Stimulated activated CD4-positive, alpha-beta T cell treated with anti-CD3 and anti-CD28 coated beads, Interleukin-1b, Interleukin-23, amount 100 ng/mL, for 1 hour (primary cell): ENCODE results near the gene HSD17B3.
"Not testable (repeated sequence)": the region's sequence is repeated elsewhere in the genome, so short reads cannot be mapped to it uniquely, and the experiment has no call there.

Experiments used
- DNase-seq, 2 donors: peaks; one replicate each; pipeline ENCODE4 v3.0.0-alpha.2; 2020; ENCODE audit warnings: low read depth in 2 of 2

HSD17B3 gene

DNA sequence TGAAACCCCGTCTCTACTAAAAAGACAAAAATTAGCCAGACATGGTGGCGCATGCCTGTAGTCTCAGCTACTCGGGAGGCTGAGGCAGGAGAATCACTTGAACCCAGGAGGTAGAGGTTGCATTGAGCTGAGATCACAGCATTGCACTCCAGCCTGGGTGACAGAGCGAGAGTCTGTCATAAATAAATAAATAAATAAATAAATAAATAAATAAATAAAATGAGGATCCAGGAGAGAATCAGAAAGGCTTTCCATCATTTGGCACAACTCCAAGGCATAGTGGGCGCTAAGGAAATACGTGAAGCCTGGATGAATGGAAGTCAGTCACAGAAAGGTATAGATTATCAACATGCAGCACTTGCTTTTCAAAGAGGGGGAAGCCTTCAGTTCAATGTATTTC, 65.6 kb downstream of the HSD17B3 start:
- not testable (repeated sequence) for DNase-seq

DNA sequence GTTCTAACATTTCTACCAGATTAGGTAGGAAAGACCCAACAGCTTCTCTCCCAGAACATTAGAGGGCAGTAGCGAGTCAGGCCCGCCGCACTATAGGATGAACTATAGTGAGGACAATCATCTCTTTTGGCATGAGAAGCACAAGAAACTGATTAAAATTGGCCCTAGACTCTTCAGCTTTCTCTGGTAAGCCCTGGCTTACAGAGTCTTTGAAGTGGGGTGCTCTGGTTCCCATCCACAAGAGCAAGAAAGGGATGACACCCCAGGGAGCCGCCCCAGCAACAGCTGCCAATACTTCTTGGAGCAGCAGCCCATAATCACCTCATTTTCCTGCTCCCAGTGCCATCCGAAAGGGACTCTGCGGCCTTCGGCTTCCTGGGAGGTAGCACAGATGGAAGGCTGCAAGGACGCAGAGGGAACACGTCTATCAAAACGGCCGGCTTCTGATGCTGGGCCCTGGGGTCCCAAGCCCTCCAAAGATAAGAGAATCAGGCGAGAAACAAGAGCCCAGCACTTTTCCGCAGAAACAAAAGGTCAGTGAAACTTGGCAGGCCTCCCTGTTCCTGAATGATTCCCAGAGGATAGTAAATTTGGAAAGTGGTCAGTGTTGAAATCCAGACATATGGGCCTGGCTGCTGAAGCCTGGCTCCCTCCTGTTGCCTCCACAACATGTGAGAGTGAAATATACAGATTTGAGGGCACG, 69.3 kb downstream of the HSD17B3 start:
- no peak for DNase-seq

- DNase-seq, result no peak
Measured at GRCh38 chr9:96232164-96232538, 69.8 kb downstream of the HSD17B3 start.

DNA sequence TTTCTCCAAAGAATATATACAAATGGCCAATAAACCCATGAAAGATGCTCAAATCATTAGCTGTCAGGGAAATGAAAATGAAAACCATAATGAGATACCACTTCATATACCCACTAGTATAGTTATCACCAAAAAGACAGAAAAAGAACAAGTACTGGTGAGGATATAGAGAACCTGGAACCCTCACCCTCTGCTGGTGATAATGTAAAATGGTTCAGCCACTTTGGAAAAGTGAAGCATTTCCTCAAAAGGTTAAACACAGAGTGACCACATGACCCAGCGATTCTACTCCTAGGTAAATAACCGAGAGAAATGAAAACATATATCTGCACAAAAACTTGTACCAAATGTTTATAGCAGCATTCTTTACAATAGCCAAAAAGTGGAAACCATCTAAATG, 72.0 kb downstream of the HSD17B3 start:
- no peak for DNase-seq

DNA sequence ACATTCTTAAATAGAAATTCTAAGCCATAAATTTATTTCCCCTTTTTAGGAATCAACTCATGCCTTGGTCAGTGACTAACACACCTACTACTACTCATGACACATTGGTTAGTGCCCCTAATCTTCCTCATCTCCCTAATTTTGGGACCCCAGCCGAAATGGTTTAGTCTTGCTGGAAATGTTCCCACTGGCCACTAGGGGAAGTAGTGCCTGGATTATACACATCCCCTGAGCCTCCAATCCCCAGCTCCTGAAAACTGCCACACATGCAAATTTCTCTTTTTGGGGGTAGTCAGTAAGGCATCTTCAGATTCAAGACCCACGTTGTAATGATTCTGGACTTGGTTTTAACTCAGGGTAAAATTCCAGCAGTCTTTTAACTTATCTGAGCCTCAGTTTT, 79.8 kb downstream of the HSD17B3 start:
- DNase-seq, result no peak

- DNase-seq, result no peak
Measured at GRCh38 chr9:96219900-96220257, 82.1 kb downstream of the HSD17B3 start.

DNA sequence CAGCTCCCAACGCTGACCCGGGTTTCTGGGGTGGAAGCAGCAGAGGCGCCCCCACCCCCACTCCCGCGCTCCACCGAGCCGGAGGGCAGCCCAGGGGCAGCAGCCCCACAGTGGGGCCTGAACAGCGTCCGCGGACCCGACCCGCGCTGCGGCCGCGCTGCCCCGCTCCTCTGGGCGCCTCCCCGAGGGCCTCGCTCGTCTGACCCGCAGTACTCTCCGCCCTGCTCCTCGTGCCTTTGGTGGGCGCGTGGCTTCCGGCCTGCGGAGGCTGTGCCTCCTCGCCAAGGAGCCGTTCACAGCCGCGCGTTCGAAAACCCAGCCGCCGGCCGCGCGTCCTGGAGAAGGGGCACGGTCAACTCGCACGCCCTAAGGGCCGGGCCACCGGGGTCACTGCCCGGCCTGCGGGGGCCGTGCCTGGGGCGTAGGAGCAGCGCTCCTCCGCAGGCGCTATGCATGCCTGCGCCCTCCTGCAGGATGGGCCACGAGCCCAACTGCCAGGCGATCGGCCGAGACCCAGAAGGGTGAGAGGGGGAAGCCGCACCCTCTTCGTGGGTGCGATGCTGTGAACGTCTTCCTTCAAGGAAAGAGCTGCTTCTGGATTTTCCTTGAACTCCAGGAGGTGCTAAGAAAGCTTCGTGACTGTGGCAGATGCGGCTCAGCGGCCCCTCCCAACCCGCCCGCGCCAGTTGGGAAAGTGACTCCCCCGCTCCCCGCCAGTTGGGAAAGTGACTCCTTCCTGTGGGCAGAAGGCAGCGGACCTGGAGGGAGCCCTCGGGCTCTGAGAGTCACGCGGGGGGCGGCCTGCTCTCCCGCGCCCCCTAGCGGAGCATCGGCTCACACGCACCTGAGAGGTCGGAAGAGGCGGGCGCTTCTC, 82.7 kb downstream of the HSD17B3 start:
- peak in 1 of 2 donors; percentile 8 for DNase-seq

GRCh38 chr9:96217754-96218693, 84.0 kb downstream of the HSD17B3 start:
- DNase-seq, result peak; percentile 20 to 78

- no peak for DNase-seq
Measured at GRCh38 chr9:96217294-96217707, 84.7 kb downstream of the HSD17B3 start.

GRCh38 chr9:96216583-96216982, 85.4 kb downstream of the HSD17B3 start:
- DNase-seq, result no peak

DNA sequence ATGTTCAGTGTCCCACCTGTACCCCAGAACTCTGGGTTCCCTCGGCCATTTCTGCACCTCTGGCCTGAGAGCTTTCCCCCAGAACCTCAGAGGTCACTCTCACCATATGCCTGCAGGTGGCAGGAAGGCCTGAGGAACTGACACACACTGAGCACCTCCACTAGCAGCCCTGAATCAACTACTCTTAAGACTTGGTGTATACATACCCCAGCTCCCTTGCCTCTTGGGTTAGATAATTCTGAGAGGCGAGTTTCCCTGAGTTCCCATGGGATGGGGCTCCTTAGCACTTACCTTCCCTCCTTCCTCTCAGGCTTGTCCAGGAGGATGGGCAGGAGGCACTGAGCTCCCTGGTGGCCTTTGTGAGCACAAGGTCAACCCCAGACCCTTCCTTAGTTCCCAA, 86.1 kb downstream of the HSD17B3 start:
- no peak for DNase-seq

DNA sequence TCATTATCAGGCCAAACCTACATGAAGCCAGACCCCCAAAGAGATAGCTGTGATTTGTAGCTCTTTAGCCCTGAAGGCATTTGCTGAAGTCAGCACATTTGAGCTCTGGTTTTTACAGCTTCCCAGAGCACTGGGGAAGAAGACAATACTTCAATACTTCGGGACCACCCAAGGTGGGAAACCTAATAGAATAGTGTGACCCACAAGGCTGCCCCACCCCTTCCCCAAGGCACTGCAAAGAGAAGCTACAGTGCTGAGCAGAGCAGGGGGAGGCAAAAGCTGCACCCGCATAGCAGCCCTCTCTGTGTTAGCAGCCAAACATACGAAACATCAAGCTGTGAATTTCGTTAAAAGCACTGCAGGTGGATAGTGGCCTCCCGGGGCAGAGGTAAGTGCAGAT, 87.3 kb downstream of the HSD17B3 start:
- DNase-seq, result no peak

DNA sequence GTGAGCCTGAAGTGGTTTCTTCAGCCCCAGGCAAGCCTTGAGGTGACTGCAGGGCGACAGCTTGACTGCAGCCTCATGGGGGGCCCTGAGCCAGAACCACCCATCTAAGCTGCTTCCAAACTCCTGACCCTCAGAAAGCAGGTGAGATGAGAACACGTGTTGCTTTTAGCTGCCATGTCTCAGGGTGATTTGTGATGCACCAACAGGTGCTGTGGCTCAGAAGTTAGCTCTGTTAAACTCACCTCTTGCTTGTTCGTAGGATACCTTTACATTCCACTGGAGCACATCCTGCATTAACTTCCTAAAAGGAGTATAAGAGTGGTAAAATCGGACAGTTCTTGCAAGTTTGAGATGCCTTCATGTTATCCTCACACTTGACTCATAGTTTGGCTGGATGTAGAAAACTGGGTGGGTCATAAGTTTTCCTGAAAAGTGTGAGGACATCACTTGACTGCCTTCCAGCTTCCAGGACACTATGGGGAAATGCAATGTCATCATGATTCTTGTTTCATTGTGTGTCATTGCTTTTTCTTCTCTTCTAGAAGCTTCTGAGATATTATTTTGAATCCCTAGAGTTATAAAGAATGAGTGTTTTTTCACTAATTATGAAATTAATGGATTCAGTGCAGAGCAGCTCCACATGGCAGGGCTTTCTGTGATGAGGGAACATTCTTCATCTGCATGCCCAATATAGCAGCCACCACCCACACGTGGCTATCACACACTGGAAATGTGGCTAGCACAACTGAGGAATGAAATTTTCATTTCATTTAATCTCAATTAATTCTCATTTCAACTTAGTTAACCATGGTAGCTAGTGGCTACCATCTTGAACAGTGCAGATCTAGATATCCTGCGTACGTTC, 92.3 kb downstream of the HSD17B3 start:
- no peak for DNase-seq

GRCh38 chr9:96206156-96206751, 95.7 kb downstream of the HSD17B3 start:
- no peak for DNase-seq

DNA sequence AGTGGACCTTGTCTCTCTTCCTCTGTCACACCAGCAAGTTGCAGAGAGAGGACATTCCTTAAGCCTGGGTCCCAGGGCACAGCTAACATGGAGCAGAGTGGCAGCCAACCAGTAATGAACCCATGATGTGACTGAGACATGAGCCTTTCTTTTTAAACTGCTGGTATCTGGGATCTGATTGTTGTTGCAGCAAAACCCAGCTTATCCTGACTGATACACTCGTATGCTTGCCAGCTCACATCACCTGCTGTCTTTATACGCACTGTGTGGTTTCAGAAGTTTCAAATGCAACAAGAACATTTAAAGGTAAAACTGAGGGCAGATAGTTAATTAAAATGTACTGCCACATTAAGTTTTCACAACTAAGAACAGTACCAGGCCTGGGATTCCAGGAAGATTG, 97.1 kb downstream of the HSD17B3 start:
- DNase-seq, result no peak

- DNase-seq, result no peak
Measured at GRCh38 chr9:96203867-96204501, 98.0 kb downstream of the HSD17B3 start.

GRCh38 chr9:96202971-96203780, 98.8 kb downstream of the HSD17B3 start:
- DNase-seq, result no peak

GRCh38 chr9:96201140-96201539, 100.8 kb downstream of the HSD17B3 start:
- no peak for DNase-seq

GRCh38 chr9:96199006-96199405, 103.0 kb downstream of the HSD17B3 start:
- DNase-seq, result no peak
